Stimulated activated CD8-positive, alpha-beta memory T cell treated with anti-CD3 and anti-CD28 coated beads, Interleukin-15, amount 100 ng/mL, for 48 hours (primary cell): ENCODE measurements around the gene SHISA5.

ENCODE experiments used
- DNase-seq, 2 donors: peaks; one replicate each; pipeline ENCODE4 v3.0.0-alpha.2; 2020; ENCODE audit warnings: low read depth in 2 of 2

The SHISA5 gene

GRCh38 chr3:48431224-48432029, 72.5 kb downstream of the SHISA5 start:
- no peak for DNase-seq

- no peak for DNase-seq
These were observed 73.3 kb downstream of the SHISA5 start for GRCh38 chr3:48430708-48431101.

DNA sequence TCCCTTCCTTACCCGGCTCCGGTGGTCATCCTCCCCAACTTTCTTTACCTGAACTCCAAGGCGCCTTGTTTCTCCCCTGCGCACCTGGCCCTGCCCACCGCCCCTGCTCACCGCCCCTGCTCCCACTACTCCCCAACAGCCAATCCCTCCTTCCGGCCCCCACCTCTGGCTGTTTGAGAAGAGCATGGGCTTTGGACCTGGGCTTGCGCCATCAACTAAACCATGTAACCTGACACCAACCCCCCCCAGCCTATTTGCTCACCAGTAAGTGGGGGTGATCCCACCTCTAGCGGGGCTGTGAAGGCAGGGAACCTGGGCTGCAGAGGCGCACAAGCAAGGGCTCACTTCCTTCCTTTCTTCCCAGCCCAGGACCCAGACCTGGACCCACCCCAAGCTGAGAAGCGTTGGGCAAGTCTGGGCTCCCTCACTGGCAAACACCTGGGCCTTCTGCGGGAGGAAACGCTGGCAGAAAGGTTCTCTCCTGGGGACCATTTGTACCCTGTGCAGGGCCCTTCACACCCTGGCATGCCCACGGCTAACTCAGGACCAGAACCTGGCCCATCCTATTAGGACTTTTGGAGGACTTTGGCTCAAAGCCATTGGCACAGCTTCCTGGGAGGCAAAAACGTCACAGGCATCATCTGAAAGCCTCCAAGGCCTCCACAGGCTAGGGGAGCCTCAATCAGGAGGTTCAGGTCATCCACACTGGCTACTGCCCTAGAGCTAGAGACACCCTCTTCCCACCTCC, 73.8 kb downstream of the SHISA5 start, which contains the start of gene PLXNB1:
PLXNB1 (minus strand) TSS at position 127 of the 748 bp plus-strand sequence. CDS start 5,475 bp downstream, outside the sequence.
- DNase-seq: no peak

- DNase-seq: peak; percentile 29 to 47
These were observed 74.5 kb downstream of the SHISA5 start for GRCh38 chr3:48429317-48429959.

DNA sequence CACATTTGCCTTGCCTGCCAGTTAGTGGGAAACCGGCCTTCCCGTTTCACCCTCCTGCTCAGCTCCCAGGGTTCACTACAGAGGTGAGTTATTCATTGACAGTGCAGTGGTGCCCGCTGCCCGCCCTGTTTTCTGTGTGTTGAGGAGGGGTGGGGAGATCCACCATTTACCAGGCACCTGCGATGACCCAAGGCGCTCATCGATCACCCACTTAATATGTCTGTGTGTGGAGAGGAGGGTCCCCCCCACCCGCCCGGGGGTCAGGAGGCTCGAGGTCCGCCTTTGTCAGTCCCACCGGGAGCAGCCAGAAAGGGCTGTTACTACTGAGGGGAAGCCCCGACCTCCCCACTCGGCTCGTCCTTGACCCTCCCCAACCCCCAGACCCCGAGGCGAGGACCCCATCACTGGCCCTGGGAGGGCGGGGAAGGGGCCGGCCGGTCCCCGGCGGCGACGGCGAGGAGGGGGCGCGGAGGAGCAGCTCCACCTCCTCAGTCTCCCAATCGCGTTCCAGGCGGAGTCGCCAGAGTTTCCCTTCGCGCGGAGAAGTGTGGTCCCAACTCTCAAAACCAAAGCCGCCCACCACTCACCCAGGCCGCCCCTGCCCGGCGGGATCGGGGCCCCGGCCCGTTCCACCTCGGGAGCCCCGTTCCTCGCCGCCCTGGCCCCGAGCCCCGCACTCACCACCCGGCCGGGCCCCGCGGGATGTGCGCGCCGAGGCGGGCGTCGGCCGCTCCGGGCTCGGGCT, 75.2 kb downstream of the SHISA5 start:
- DNase-seq: no peak

- DNase-seq: no peak
These were observed 75.8 kb downstream of the SHISA5 start for GRCh38 chr3:48428088-48428571.

DNA sequence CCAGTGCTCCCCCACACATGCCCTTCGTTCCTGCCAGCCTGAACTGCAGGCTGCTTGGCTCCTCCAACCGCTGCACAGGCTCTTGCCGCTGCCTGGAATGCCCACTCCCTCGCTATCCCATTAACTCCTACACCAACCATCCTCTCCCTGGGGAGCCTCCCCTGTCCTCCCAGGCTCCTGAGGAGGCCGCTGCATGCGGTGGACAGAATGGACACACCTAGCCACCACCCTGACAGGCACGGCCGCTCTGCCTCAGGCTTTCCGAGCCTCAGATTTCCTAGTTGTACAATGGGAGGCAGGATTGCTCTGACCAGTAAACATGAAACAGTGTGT, 76.4 kb downstream of the SHISA5 start:
- DNase-seq: no peak

DNA sequence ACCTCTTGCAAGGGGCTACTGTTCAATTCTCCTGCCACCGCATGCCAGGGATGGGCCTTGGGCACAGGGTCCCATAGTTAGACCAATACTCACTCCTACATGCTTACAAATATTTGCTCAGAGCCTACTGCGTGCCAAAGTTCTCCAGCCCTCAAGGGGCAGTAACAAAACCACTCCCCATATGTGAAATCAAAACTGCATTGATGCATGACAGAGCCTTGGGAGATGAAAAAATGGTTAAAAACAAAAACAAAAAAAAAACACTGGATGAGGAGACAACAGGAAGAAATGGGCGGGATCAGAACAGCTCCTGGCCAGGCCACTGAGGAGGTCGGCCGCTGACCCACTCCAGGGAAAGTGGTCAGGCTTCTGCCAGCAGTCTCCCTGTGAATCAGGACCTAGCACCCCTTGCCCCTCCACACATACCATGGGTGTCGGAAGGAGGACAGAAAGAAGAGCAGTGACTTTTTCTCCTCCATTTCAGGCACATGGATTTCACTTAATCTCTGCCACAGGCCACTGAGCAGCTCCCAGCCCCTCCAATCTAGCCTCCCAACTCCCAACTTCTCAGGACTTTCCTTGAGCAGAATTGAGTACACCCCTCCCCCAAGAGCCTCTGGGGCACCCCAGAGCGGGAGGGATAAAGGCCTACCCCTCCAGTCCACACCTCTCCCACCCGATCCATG, 76.9 kb downstream of the SHISA5 start:
- DNase-seq: no peak

- DNase-seq: no peak
These were observed 77.5 kb downstream of the SHISA5 start for GRCh38 chr3:48426401-48426909.

DNA sequence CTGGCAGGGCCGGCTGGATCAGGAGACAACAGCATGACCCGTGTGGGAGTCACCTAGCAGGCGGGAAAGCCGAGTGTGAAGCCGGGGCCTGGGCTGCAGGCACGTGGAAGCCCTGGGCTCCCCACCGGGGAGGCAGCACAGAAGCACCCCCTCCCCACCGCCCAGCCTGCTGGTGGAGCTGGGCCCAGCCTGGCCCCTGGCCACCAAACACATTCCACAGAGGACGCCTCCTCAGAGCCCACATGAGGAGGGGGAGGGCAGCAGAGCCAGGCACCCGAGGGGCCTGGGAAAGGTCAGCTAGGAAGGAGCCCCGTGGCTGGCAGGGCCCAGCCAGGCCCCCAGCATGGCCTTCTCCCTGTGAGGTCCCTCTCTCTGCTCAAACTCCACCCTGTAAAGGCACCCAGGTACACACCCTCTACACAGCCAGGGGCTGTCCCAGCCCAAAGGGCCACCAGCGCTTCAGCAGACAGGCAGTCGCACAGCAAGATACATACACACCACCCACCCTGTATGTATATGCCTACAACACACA, 78.6 kb downstream of the SHISA5 start:
- DNase-seq: no peak

- DNase-seq: no peak
These were observed 79.9 kb downstream of the SHISA5 start for GRCh38 chr3:48423883-48424695.

- DNase-seq: no peak
These were observed 80.6 kb downstream of the SHISA5 start for GRCh38 chr3:48423241-48423882.

GRCh38 chr3:48422681-48423080, 81.3 kb downstream of the SHISA5 start:
- DNase-seq: no peak

GRCh38 chr3:48422272-48422671, 81.7 kb downstream of the SHISA5 start:
- no peak for DNase-seq

DNA sequence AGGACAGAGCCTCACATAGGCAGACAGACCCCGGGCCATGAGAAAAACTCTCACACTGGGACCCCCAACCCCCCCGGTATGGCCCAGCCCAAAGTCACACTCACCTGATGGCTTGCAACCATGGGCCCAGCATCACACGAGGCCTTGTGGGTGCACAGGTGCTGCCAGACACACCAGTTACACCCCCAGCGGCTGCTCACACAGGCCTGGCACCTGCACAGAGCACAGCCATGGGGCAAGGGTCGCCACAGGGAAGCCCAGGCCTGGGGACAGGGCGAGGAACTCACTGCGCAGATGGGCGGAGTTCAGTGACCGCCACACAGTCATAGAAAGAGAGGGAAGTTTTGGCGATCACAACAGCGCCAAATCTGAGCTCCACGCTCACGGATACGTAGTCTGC, 83.4 kb downstream of the SHISA5 start:
- no peak for DNase-seq

DNA sequence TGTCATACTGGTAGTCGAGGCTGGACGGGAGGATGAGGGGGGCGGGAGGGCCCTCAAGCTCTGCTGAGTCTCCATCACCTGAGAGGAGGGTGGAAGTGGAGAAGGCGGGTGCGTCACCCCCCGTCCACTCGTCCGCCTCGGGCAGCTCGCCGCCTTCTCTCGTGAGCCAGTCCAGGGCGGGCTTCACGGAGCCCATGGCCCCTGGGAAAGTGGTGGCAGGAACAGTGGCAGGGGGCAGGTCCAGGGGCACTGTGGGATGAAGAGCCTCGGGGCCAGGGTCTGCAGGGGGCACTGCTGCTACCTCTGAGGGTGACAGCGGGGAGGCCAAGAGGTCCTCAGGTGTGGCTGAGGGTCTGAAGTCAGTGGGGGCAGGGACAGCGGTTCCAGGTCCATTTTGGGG, 84.4 kb downstream of the SHISA5 start:
- no peak for DNase-seq

DNA sequence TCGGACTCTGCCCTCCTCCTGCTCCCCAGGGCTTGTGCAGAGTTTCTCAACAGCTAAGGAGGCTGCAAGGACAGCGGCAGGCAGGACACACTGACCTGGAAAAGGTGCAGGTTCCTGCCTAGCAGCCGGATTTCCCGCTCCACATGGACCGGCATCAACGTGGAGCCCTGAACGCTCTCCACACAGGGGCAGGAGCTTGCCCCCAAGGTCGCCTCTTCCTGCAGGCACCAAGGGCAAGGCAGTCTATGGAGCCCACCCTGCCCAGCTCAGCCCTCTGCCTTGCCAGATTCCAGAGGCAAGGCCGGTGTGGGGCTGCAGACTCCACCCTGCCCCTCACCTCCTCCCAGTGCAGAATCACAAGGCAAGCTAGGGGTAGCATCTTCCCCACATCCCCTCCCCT, 84.8 kb downstream of the SHISA5 start:
- DNase-seq: no peak

- DNase-seq: no peak
These were observed 85.3 kb downstream of the SHISA5 start for GRCh38 chr3:48418651-48419050.

GRCh38 chr3:48418140-48418539, 85.8 kb downstream of the SHISA5 start:
- DNase-seq: no peak
